Measurements from ENCODE around the gene GPALPP1. TPM values are rescaled to one million over a fixed set of nuclear protein-coding genes. Genes with fewer than 3 reads are reported as not detected.
"Not testable (repeated sequence)": the region's sequence is repeated elsewhere in the genome, so short reads cannot be mapped to it uniquely, and the experiment has no call there.

Gene GPALPP1, protein sequence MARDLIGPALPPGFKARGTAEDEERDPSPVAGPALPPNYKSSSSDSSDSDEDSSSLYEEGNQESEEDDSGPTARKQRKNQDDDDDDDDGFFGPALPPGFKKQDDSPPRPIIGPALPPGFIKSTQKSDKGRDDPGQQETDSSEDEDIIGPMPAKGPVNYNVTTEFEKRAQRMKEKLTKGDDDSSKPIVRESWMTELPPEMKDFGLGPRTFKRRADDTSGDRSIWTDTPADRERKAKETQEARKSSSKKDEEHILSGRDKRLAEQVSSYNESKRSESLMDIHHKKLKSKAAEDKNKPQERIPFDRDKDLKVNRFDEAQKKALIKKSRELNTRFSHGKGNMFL
- polyA plus RNA-seq, result 10 to 100 TPM in 2 of 4 donors, 1 to 10 TPM in 2; 6.8 to 32.5 (median 10.0) TPM
- long read RNA-seq, donor 1, result 0 reads
- long read RNA-seq, donor 2, partial matches to known transcripts, result 0 of 2 reads
- long read RNA-seq, donor 2, other reads (novel, unspliced or antisense), result 0 of 2 reads
- long read RNA-seq, donor 3, partial matches to known transcripts, result 0 of 1 reads
- long read RNA-seq, donor 3, other reads (novel, unspliced or antisense), result 0 of 1 reads
- long read RNA-seq, donor 4, result 0 reads
- long read RNA-seq, donor 5, partial matches to known transcripts, result 0 of 1 reads
- long read RNA-seq, donor 5, other reads (novel, unspliced or antisense), result 0 of 1 reads
- long read RNA-seq, donor 6, partial matches to known transcripts, result 0 of 6 reads
- long read RNA-seq, donor 6, other reads (novel, unspliced or antisense), result 0 of 6 reads
- long read RNA-seq, donor 7, result 0 reads
- long read RNA-seq, donor 8, partial matches to known transcripts, result 0 of 2 reads
- long read RNA-seq, donor 8, other reads (novel, unspliced or antisense), result 0 of 2 reads
- long read RNA-seq, donor 9, partial matches to known transcripts, result 0 of 3 reads
- long read RNA-seq, donor 9, other reads (novel, unspliced or antisense), result 0 of 3 reads
- long read RNA-seq, donor 10, partial matches to known transcripts, result 0 of 4 reads
- long read RNA-seq, donor 10, other reads (novel, unspliced or antisense), result 0 of 4 reads

DNA sequence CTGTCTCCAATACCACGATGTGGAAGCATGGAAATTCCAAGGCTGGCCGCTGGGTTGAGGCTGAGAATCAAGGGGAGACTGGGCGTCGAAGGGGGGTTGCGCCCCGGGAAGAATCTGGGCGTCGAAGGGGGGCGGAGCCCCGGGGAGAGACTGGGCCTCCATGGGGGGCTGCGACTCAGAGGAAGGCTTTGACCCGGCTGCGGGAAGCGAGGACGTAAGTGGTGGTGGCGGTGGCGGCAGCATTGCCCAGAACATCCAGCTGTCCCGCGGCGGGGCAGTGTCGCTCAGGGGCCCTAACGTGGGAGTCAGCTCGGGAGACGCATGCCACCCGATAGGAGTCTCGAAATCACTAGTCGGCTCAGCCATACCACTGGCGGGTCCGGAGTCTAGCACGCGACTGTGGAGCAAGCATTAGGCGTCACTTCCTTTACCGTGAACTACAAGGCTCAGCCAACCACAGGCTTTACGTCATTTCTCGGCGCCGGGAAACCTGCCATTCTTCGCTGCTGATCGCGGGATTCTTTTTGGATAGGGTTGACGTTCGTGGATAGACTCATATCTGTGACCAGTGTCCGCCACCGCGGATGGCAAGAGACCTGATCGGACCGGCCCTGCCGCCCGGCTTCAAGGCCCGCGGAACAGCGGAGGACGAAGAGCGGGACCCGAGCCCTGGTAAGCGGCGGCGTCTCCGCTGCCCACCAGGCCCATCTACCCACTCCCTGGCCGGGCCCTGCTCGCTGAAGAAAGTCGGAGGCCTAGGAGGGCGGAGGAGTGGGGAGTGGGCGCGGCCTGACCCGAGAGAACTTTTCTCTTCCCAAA is at the start of gene GPALPP1, which contains the start of gene NUFIP1:
Gene GPALPP1 (plus strand): TSS at position 468 of the 819 bp plus-strand sequence. CDS start 117 bp downstream, at position 585.
Gene NUFIP1 (minus strand): TSS at position 401 of the 819 bp plus-strand sequence. CDS start 35 bp downstream, at position 366.
- peak within 1 kb of the TSS; percentile 80 to 98 (median 89) for H3K4me3 ChIP-seq (ENCODE audit: low read depth in 1 of 3, low read length in 3 of 3)
- H3K27me3 ChIP-seq (ENCODE audit: control insufficient read depth in 3 of 3, insufficient read depth in 3 of 3, low read length in 3 of 3), result no peaks in the 10 kb centered on the region
- peaks cover 0 to 5% (median 0%) of the 10 kb centered on the region in 3 donors for H3K36me3 ChIP-seq (ENCODE audit: control insufficient read depth in 3 of 3, insufficient read depth in 2 of 3, low read depth in 1 of 3, low read length in 3 of 3)
- 0 to 1% (median 1%) methylated on average over 64 to 66 of the region's 66 CpGs for WGBS, 3 donors
- FAIRE-seq, result no peak
- H3K4me1 ChIP-seq (ENCODE audit: control insufficient read depth in 3 of 3, insufficient read depth in 2 of 3, low read depth in 1 of 3, low read length in 2 of 3), result peaks cover 2 to 8% (median 7%) of the 10 kb centered on the region in 3 donors
- peak; percentile 94 to 98 for DNase-seq
- peak within 1 kb of the TSS; percentile 74 to 96 (median 92) for H3K27ac ChIP-seq (ENCODE audit: low read depth in 1 of 3, low read length in 2 of 3)
- H3K9me3 ChIP-seq (ENCODE audit: control insufficient read depth in 2 of 2, insufficient read depth in 1 of 2, low read depth in 1 of 2, low read length in 1 of 2), result no peaks in the 10 kb centered on the region

DNA sequence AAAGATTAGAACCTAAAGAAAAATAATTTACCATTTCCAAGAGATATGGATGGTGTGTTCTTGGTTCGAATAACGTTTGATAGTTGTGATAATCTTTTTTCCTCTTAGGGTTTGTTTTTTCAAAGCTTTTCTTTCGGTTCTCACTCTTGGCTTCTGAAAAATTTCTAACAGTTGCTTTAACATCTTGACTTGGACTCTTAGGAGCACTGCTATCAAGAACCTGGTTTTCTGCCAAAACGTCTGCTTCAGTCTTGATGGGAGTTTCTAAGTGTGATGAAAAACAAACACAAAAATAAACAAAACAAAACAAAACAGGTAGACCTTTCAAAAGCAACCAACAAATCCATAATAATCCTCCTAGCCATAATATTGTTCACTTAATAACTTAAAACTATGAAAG is 45.9 kb upstream of the GPALPP1 start:
- WGBS, 3 donors, result 32 to 53% (median 41%) methylated on average over 4 of the region's 4 CpGs
- not testable (repeated sequence) for H3K27ac ChIP-seq (ENCODE audit: low read depth in 1 of 3, low read length in 2 of 3); FAIRE-seq; DNase-seq; H3K4me1 ChIP-seq (ENCODE audit: control insufficient read depth in 3 of 3, insufficient read depth in 2 of 3, low read depth in 1 of 3, low read length in 2 of 3); H3K9me3 ChIP-seq (ENCODE audit: control insufficient read depth in 2 of 2, insufficient read depth in 1 of 2, low read depth in 1 of 2, low read length in 1 of 2); H3K4me3 ChIP-seq (ENCODE audit: low read depth in 1 of 3, low read length in 3 of 3); H3K27me3 ChIP-seq (ENCODE audit: control insufficient read depth in 3 of 3, insufficient read depth in 3 of 3, low read length in 3 of 3); H3K36me3 ChIP-seq (ENCODE audit: control insufficient read depth in 3 of 3, insufficient read depth in 2 of 3, low read depth in 1 of 3, low read length in 3 of 3)

DNA sequence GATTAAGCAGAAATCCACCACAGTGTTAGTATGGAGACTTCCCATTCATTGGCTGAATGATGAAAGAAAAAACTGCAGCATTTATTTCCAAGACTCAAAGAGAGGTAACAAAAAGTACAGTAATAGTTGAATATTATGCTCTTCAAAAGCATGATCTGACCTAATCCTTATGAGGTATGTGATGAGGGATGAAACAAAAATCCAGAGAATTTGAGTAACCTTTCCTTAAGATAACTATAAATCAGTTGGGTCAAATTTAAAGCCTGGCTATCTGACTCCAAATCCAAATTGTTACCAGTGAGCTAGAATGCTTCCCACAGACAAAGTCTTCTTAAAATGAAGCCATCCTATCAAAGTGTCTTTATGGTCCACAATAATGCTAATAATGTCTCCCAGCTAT is 38.2 kb upstream of the GPALPP1 start:
- DNase-seq (no peak), FAIRE-seq (no peak)
- H3K27me3 ChIP-seq (ENCODE audit: control insufficient read depth in 3 of 3, insufficient read depth in 3 of 3, low read length in 3 of 3), result no peaks in the 10 kb centered on the region
- H3K36me3 ChIP-seq (ENCODE audit: control insufficient read depth in 3 of 3, insufficient read depth in 2 of 3, low read depth in 1 of 3, low read length in 3 of 3), result peaks cover under 1 to 11% (median 2%) of the 10 kb centered on the region in 3 donors
- no peaks in the 10 kb centered on the region for H3K4me1 ChIP-seq (ENCODE audit: control insufficient read depth in 3 of 3, insufficient read depth in 2 of 3, low read depth in 1 of 3, low read length in 2 of 3)
- no peak overlapping the region for H3K27ac ChIP-seq (ENCODE audit: low read depth in 1 of 3, low read length in 2 of 3)
- no peaks in the 10 kb centered on the region for H3K9me3 ChIP-seq (ENCODE audit: control insufficient read depth in 2 of 2, insufficient read depth in 1 of 2, low read depth in 1 of 2, low read length in 1 of 2)
- H3K4me3 ChIP-seq (ENCODE audit: low read depth in 1 of 3, low read length in 3 of 3), result no peak overlapping the region

DNA sequence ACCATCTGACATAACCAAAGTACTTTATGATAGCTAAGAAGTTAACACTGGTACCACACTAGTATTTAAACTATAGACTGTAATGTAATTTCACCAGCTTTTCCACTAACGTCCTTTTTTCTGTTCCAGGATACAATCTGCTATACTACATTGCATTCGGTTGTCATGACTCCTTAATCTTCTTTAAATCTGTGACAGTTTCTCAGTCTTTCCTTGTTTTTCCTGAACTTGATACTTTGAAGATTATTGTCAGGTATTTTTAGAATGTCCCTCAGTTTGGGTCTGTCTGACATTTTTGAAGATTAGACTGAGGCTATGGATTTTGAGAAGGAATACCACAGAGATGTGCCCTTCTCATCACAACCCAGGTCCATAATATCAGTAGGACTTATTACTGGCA is 36.7 kb upstream of the GPALPP1 start:
- H3K36me3 ChIP-seq (ENCODE audit: control insufficient read depth in 3 of 3, insufficient read depth in 2 of 3, low read depth in 1 of 3, low read length in 3 of 3), result peaks cover 2 to 16% (median 2%) of the 10 kb centered on the region in 3 donors
- FAIRE-seq (no peak), DNase-seq (no peak)
- H3K9me3 ChIP-seq (ENCODE audit: control insufficient read depth in 2 of 2, insufficient read depth in 1 of 2, low read depth in 1 of 2, low read length in 1 of 2), result no peaks in the 10 kb centered on the region
- no peak overlapping the region for H3K27ac ChIP-seq (ENCODE audit: low read depth in 1 of 3, low read length in 2 of 3)
- no peaks in the 10 kb centered on the region for H3K4me1 ChIP-seq (ENCODE audit: control insufficient read depth in 3 of 3, insufficient read depth in 2 of 3, low read depth in 1 of 3, low read length in 2 of 3)
- H3K4me3 ChIP-seq (ENCODE audit: low read depth in 1 of 3, low read length in 3 of 3), result no peak overlapping the region
- H3K27me3 ChIP-seq (ENCODE audit: control insufficient read depth in 3 of 3, insufficient read depth in 3 of 3, low read length in 3 of 3), result no peaks in the 10 kb centered on the region
- 88 to 91% (median 88%) methylated on average over 2 of the region's 2 CpGs for WGBS, 3 donors

DNA sequence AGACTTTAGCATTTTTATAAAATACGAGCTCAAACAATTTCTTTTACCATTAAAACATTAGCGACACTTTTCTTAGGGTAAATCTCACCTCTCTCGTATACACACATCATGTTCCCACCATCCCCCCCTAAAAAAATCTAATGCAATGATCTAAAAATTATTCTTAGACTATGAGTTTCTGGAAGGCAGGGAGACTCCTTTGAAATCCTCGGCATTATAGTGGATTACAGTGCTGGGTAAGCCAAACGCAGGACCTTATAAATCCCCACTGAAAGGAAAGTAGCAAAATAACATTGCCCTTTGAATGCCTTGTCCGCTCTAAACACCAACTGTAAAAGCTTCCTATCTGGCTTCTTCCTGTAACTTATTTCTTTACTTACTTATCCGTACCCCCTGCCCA is 35.1 kb upstream of the GPALPP1 start:
- Histone ChIP-seq H3K27me3 (ENCODE audit: control insufficient read depth in 3 of 3, insufficient read depth in 3 of 3, low read length in 3 of 3) (no peaks in the 10 kb centered on the region), H3K4me3 (ENCODE audit: low read depth in 1 of 3, low read length in 3 of 3) (no peak overlapping the region), H3K36me3 (ENCODE audit: control insufficient read depth in 3 of 3, insufficient read depth in 2 of 3, low read depth in 1 of 3, low read length in 3 of 3) (peaks cover 2 to 16% (median 2%) of the 10 kb centered on the region in 3 donors), H3K27ac (ENCODE audit: low read depth in 1 of 3, low read length in 2 of 3) (no peak overlapping the region), H3K9me3 (ENCODE audit: control insufficient read depth in 2 of 2, insufficient read depth in 1 of 2, low read depth in 1 of 2, low read length in 1 of 2) (no peaks in the 10 kb centered on the region), H3K4me1 (ENCODE audit: control insufficient read depth in 3 of 3, insufficient read depth in 2 of 3, low read depth in 1 of 3, low read length in 2 of 3) (no peaks in the 10 kb centered on the region)
- DNase-seq, result no peak
- WGBS, 3 donors, result 94 to 98% (median 97%) methylated on average over 7 of the region's 7 CpGs
- FAIRE-seq, result no peak

DNA sequence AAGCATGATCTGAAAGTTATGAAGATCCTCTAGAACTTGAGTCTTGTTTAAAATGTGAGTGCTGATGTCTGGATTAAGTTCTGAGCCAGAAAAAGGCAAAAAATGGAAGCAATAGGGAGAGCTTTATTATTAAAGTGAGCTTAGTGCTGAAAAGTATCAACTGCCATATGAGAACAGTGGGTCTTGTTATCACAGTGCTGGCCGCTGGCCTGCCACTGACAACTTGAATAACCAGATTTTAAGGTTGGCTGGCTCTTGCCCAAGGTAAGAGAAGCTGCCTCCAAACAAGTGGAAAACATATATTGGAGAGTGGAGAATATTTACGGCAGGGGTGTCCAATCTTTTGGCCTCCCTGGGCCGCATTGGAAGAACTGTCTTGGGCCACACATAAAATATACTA is 33.9 kb upstream of the GPALPP1 start:
- 71 to 86% (median 77%) methylated on average over 3 of the region's 3 CpGs for WGBS, 3 donors
- Histone ChIP-seq H3K4me3 (ENCODE audit: low read depth in 1 of 3, low read length in 3 of 3) (no peak overlapping the region), H3K36me3 (ENCODE audit: control insufficient read depth in 3 of 3, insufficient read depth in 2 of 3, low read depth in 1 of 3, low read length in 3 of 3) (peaks cover 2 to 14% (median 2%) of the 10 kb centered on the region in 3 donors), H3K9me3 (ENCODE audit: control insufficient read depth in 2 of 2, insufficient read depth in 1 of 2, low read depth in 1 of 2, low read length in 1 of 2) (no peaks in the 10 kb centered on the region), H3K4me1 (ENCODE audit: control insufficient read depth in 3 of 3, insufficient read depth in 2 of 3, low read depth in 1 of 3, low read length in 2 of 3) (no peaks in the 10 kb centered on the region), H3K27me3 (ENCODE audit: control insufficient read depth in 3 of 3, insufficient read depth in 3 of 3, low read length in 3 of 3) (no peaks in the 10 kb centered on the region), H3K27ac (ENCODE audit: low read depth in 1 of 3, low read length in 2 of 3) (no peak overlapping the region)
- FAIRE-seq (no peak), DNase-seq (no peak)

DNA sequence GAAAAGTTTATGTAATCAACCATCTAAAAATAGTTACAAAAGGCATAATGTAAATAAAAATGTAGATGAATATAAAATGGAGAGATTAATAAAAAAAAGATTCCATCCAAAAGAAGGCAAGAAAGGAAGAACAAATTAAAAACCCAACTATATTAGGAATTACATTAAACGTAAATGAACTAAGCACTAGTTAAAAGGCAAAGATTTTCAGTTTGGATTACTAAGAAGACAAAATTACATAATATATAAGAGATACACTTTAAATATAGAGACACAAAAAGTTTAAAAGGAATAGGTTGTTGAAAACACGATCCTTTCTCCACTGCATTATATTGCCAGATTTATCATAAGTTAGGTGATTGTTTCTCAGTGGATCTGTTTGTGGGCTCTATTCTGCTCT is 27.3 kb upstream of the GPALPP1 start:
- Histone ChIP-seq H3K36me3 (ENCODE audit: control insufficient read depth in 3 of 3, insufficient read depth in 2 of 3, low read depth in 1 of 3, low read length in 3 of 3) (peaks cover 0 to 23% (median 2%) of the 10 kb centered on the region in 3 donors), H3K9me3 (ENCODE audit: control insufficient read depth in 2 of 2, insufficient read depth in 1 of 2, low read depth in 1 of 2, low read length in 1 of 2) (peaks cover 0 to 7% of the 10 kb centered on the region in 2 donors), H3K4me3 (ENCODE audit: low read depth in 1 of 3, low read length in 3 of 3) (no peak overlapping the region), H3K27ac (ENCODE audit: low read depth in 1 of 3, low read length in 2 of 3) (no peak overlapping the region), H3K4me1 (ENCODE audit: control insufficient read depth in 3 of 3, insufficient read depth in 2 of 3, low read depth in 1 of 3, low read length in 2 of 3) (no peaks in the 10 kb centered on the region), H3K27me3 (ENCODE audit: control insufficient read depth in 3 of 3, insufficient read depth in 3 of 3, low read length in 3 of 3) (no peaks in the 10 kb centered on the region)
- DNase-seq, result no peak
- FAIRE-seq, result no peak
- WGBS, 3 donors, result 94 to 98% (median 98%) methylated on average over 2 of the region's 2 CpGs
